NCI-H2029 (cell line): ENCODE data around the gene ACSBG1.

Experiments
- DNase-seq: peaks from one replicate; lab custom pipeline; 2025; lab: John Stamatoyannopoulos, UW

The ACSBG1 gene

GRCh38 chr15:78220713-78221112 lies 13.7 kb downstream of the ACSBG1 start:
- DNase-seq: no peak

- peak; percentile 71 for DNase-seq
Measured at GRCh38 chr15:78216276-78217104, 17.9 kb downstream of the ACSBG1 start.

- DNase-seq: no peak
Measured at GRCh38 chr15:78213956-78214355, 20.4 kb downstream of the ACSBG1 start.

GRCh38 chr15:78213425-78213750 lies 21.0 kb downstream of the ACSBG1 start:
- DNase-seq: no peak

- DNase-seq: no peak
Measured at GRCh38 chr15:78212546-78213424, 21.6 kb downstream of the ACSBG1 start.

- DNase-seq: no peak
Measured at GRCh38 chr15:78212008-78212407, 22.4 kb downstream of the ACSBG1 start.

- no peak for DNase-seq
Measured at GRCh38 chr15:78211189-78211921, 23.0 kb downstream of the ACSBG1 start.

GRCh38 chr15:78210349-78210717 lies 24.0 kb downstream of the ACSBG1 start:
- DNase-seq: no peak

GRCh38 chr15:78209646-78210348 lies 24.6 kb downstream of the ACSBG1 start:
- peak; percentile 51 for DNase-seq

- DNase-seq: no peak
Measured at GRCh38 chr15:78208887-78209645, 25.3 kb downstream of the ACSBG1 start.

GRCh38 chr15:78208341-78208844 lies 26.0 kb downstream of the ACSBG1 start:
- no peak for DNase-seq

- DNase-seq: no peak
Measured at GRCh38 chr15:78207641-78208340, 26.6 kb downstream of the ACSBG1 start.

- no peak for DNase-seq
Measured at GRCh38 chr15:78207110-78207458, 27.3 kb downstream of the ACSBG1 start.

GRCh38 chr15:78206326-78207109 lies 27.8 kb downstream of the ACSBG1 start:
- no peak for DNase-seq

GRCh38 chr15:78205856-78206255 lies 28.5 kb downstream of the ACSBG1 start:
- DNase-seq: no peak

- DNase-seq: no peak
Measured at GRCh38 chr15:78205337-78205736, 29.0 kb downstream of the ACSBG1 start.

- DNase-seq: no peak
Measured at GRCh38 chr15:78204351-78205309, 29.7 kb downstream of the ACSBG1 start.
